Endothelial cell (in vitro differentiated cells): Measurements from ENCODE around the gene IFNA7. TPM values are rescaled to one million over a fixed set of nuclear protein-coding genes. Genes with fewer than 3 reads are reported as not detected.

Experiments
- DNase-seq: peaks from one replicate; pipeline ENCODE4 v3.0.0; 2021; ENCODE audit warnings: low spot score
- H3K27ac Mint-ChIP-seq: one replicate; pipeline ENCODE4 v1.8.0; 2021; ENCODE audit warnings: mixed read lengths, inconsistent platforms; ENCODE audit not compliant: unreplicated experiment
- H3K27me3 Mint-ChIP-seq: one replicate; pipeline ENCODE4 v1.8.0; 2021; ENCODE audit warnings: mild to moderate bottlenecking, moderate library complexity, mixed read lengths, inconsistent platforms; ENCODE audit not compliant: unreplicated experiment
- H3K36me3 Mint-ChIP-seq: one replicate; pipeline ENCODE4 v1.8.0; 2021; ENCODE audit warnings: mild to moderate bottlenecking, low read depth, mixed read lengths, inconsistent platforms; ENCODE audit not compliant: unreplicated experiment
- H3K4me1 Mint-ChIP-seq: one replicate; pipeline ENCODE4 v1.8.0; 2021; ENCODE audit warnings: mild to moderate bottlenecking, mixed read lengths, inconsistent platforms; ENCODE audit not compliant: unreplicated experiment
- H3K4me3 Mint-ChIP-seq: one replicate; pipeline ENCODE4 v1.8.0; 2021; ENCODE audit warnings: mild to moderate bottlenecking, mixed read lengths, inconsistent platforms; ENCODE audit not compliant: unreplicated experiment
- H3K9me3 Mint-ChIP-seq: one replicate; pipeline ENCODE4 v1.8.0; 2021; ENCODE audit warnings: mixed read lengths, inconsistent platforms; ENCODE audit not compliant: unreplicated experiment
- total RNA-seq: library from RNA; stranded (reverse); fragmentation: NEBNext Ultra II Directional; extraction: Animal tissue kit (Norgen Biotek cat#: 25700); gene quantifications from one replicate; pipeline ENCODE4 v1.2.1, GENCODE V29; 2021; ENCODE audit not compliant: unreplicated experiment
- TF ChIP-seq, protein P1 (sequence below): fragments of 200-600 bp; sonication (generic); IDR thresholded peaks from one replicate; pipeline ENCODE4 v1.5.0; 2021; ENCODE audit warnings: antibody characterized with exemption; ENCODE audit not compliant: unreplicated experiment

IFNA7 gene
- total RNA-seq, 1 donor from 2014 or later: not detected

DNA sequence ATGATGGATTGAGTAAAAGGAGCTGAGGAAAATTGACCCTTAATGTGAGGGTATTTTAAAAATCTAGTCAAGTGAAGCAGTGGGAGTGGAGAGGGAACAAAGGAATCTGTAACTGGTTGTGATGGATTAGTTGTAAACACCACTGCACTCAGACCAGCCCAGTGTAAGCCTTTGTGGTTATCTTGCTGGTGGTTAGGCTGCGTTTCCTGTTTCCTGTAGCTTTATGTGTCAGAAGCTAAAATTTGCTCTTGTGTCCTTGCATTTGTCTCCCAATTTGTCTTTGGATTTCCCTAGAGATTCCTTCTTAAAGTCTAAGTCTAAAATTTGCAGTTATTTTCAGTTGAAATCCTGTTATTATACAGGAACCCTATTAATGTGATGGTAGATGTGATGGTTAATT lies 41.8 kb downstream of the IFNA7 start:
- no peaks in the 10 kb centered on the region for H3K36me3 Mint-ChIP-seq
- TF ChIP-seq, protein P1, sequence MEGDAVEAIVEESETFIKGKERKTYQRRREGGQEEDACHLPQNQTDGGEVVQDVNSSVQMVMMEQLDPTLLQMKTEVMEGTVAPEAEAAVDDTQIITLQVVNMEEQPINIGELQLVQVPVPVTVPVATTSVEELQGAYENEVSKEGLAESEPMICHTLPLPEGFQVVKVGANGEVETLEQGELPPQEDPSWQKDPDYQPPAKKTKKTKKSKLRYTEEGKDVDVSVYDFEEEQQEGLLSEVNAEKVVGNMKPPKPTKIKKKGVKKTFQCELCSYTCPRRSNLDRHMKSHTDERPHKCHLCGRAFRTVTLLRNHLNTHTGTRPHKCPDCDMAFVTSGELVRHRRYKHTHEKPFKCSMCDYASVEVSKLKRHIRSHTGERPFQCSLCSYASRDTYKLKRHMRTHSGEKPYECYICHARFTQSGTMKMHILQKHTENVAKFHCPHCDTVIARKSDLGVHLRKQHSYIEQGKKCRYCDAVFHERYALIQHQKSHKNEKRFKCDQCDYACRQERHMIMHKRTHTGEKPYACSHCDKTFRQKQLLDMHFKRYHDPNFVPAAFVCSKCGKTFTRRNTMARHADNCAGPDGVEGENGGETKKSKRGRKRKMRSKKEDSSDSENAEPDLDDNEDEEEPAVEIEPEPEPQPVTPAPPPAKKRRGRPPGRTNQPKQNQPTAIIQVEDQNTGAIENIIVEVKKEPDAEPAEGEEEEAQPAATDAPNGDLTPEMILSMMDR: no peak
- H3K9me3 Mint-ChIP-seq: no peaks in the 10 kb centered on the region
- H3K4me3 Mint-ChIP-seq: no peak overlapping the region
- H3K27ac Mint-ChIP-seq: peak overlapping the region; percentile 91
- no peaks in the 10 kb centered on the region for H3K27me3 Mint-ChIP-seq
- DNase-seq: no peak
- peaks cover 4% of the 10 kb centered on the region for H3K4me1 Mint-ChIP-seq

DNA sequence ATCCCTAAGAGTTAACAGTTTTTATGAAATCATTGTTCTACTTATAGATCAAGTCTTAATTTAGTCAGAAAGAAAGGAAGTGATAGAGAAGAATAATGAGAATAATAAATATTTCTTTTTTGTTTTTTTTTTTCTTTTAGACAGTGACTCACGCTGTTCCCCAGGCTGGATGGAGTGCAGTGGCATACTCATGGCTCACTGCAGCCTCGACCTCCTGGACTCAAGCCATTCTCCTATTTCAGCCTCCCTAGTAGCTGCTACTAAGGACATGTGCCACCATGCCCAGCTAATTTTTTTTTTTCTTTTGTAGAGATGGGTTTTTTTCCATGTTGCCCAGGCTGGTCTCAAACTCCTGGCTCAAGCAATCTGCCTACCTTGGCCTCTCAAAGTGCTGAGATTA lies 46.5 kb downstream of the IFNA7 start:
- Mint-ChIP-seq H3K9me3 (no peaks in the 10 kb centered on the region), H3K4me1 (peaks cover 12% of the 10 kb centered on the region), H3K27ac (no peak overlapping the region), H3K36me3 (no peaks in the 10 kb centered on the region), H3K27me3 (no peaks in the 10 kb centered on the region), H3K4me3 (no peak overlapping the region)
- TF ChIP-seq, protein P1: no peak
- no peak for DNase-seq

DNA sequence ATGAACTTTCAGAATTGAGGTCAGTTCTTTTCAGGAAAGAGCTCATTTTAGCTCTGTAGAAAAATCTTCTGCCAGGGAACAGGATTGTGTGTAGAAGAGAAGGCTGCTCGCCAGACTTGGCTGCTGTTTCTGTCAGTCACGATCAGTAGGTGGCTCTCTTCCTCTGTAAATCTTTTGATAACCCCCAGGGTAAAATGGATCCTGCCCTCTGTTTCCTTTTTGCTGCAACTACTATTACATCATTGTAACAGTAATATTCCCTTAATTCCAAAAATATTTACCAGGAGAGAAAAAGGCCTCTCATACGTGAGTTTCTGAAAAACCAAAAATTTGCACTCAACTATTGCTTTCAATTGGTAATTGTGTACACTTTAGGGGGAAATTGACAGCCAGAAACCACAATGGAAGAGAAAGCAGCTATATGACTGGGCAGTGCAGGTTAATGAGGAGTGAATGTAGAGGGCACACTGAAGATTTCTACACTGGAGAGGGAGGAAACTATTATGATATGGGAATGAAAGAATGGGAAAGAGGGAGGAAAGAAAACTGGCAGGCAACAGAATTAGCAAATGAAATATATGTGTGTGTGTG lies 47.9 kb downstream of the IFNA7 start:
- Mint-ChIP-seq H3K27me3 (no peaks in the 10 kb centered on the region), H3K4me3 (no peak overlapping the region), H3K27ac (peak overlapping the region; percentile 10), H3K9me3 (no peaks in the 10 kb centered on the region), H3K36me3 (peaks cover 3% of the 10 kb centered on the region), H3K4me1 (peaks cover 7% of the 10 kb centered on the region)
- TF ChIP-seq, protein P1: no peak
- DNase-seq: peak; percentile 15

DNA sequence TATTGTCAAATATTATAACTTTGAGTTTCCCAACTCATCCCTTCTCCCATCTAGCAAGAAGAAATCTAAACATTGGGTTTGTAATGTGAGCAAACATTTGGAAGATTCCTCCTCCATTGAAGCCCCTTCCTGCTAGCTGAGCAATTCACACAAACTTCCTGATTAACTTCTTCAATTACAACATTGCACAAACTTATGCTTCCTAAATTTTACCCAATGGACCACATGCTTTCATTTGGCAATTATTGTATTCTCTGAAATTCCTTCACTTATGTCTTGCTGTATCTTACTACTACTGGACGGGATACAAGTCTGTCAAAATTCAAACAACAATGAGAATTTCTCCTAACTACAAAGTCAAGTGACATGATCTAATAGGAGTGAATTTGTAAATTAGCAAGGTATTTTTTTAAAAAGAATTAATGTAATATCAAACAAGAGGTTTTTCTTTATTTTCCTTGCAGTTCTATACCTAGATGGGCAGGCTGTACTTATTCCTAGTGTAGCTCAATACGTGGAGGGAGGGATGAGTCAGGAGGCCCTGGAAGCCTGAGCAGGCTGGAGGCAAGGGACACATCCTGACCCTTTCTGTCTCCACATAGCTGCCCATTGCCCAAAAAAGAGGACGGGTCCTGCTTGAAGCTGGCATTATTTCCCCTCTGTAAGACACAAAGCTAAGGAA lies 48.5 kb downstream of the IFNA7 start:
- H3K36me3 Mint-ChIP-seq: peaks cover 3% of the 10 kb centered on the region
- H3K4me1 Mint-ChIP-seq: peaks cover 7% of the 10 kb centered on the region
- DNase-seq: peak; percentile 9
- H3K9me3 Mint-ChIP-seq: no peaks in the 10 kb centered on the region
- peak overlapping the region; percentile 10 for H3K27ac Mint-ChIP-seq
- no peak overlapping the region for H3K4me3 Mint-ChIP-seq
- H3K27me3 Mint-ChIP-seq: peaks cover 3% of the 10 kb centered on the region
- TF ChIP-seq, protein P1: no peak

Other genes with a start within 250 kb of the IFNA7 start
- 5.7 TPM for gene HACD4, start 170.6 kb downstream of the IFNA7 start, total RNA-seq
- not detected for gene IFNB1, start 124.3 kb downstream of the IFNA7 start, total RNA-seq
- gene IFNW1, start 60.4 kb downstream of the IFNA7 start, total RNA-seq: not detected
- not detected for gene IFNA21, start 35.5 kb downstream of the IFNA7 start, total RNA-seq
- not detected for gene IFNA4, start 14.6 kb downstream of the IFNA7 start, total RNA-seq
- gene IFNA10, start 4.9 kb upstream of the IFNA7 start, total RNA-seq: not detected
- not detected for gene IFNA16, start 15.1 kb upstream of the IFNA7 start, total RNA-seq
- not detected for gene IFNA17, start 26.0 kb upstream of the IFNA7 start, total RNA-seq
- not detected for gene IFNA14, start 37.8 kb upstream of the IFNA7 start, total RNA-seq
- not detected for gene IFNA5, start 103.1 kb upstream of the IFNA7 start, total RNA-seq
- 39.5 TPM for gene KLHL9, start 133.2 kb upstream of the IFNA7 start, total RNA-seq
- gene IFNA6, start 148.7 kb upstream of the IFNA7 start, total RNA-seq: not detected
- gene IFNA13, start 165.9 kb upstream of the IFNA7 start, total RNA-seq: not detected
- gene IFNA2, start 183.2 kb upstream of the IFNA7 start, total RNA-seq: not detected
- gene IFNA8, start 206.9 kb upstream of the IFNA7 start, total RNA-seq: not detected
- not detected for gene IFNA1, start 238.2 kb upstream of the IFNA7 start, total RNA-seq